ENCODE measurements around the gene XPOT. TPM values are rescaled to one million over a fixed set of nuclear protein-coding genes. Genes with fewer than 3 reads are reported as not detected.
A peak's percentile ranks its signal among the peaks of the same experiment; 100 is the strongest.

XPOT gene
- total RNA-seq, 1 donor from 2014 or later = 25.4 TPM

DNA sequence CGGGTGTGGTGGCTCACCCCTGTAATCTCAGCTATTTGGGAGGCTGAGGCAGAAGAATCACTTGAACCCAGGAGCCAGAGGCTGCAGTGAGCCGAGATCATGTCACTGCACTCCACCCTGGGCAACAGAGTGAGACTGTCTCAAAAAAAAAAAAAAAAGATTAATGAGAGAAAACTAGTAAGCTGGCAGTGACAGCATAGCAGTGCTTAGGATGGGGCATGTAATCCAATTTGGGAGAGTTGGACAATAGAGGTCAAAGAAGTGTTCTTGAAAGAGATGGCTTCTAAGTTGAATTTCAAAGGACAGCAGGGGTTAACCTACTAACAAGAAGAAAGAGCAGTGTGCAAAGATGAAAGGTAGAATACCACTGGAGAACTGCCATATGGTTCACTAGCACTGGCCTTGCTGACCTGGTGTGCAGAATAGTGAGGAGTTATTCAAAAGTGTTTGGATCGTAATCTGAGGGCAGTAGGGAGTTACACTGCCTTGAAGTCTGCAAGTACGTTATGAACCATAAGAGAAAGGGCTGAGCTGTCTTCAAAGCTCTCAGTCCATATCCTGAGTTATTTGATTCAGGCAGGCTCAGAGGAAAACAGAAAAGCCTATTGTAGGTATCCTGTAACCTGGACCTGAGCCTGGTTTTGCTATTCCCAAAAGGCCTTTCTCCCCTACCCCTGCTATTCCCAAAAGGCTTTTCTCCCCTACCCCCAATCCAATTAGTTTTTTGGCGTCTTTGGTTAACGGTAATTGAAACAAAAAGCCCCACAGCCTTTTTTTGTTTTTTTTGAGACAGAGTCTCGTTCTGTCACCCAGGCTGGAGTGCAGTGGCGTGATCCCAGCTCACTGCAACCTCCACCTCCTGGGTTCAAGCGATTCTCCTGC is 3.4 kb downstream of the XPOT start:
- DNase-seq (ENCODE audit: missing footprints) (no peak), ATAC-seq (no peak)
- intact Hi-C loops (cut with DNase I) = loop anchor here (5.0 kb wide), 1 partner anchor 45 kb away; the partner anchor contains the start of gene TBK1

DNA sequence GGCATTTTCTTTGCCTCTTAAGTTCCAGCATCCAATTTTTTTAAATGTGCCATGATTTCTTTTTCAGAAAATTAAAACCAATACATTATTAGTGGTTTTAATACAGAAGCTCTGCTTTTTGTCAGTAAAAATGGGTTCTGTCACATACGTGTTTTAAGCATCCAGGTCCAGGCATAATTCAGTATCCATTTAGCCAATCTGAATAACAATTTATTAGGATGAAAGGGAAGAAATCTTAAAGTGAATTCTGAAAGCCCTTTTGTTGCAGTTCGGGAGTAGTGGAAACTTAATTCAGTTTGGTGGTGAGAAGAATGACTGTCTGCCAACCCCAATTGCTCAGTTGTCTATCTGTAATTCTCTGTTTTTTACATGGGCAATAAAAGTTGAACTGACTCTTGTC is 7.2 kb downstream of the XPOT start:
- intact Hi-C loops (cut with DNase I) = no loop called here
- no peak for DNase-seq (ENCODE audit: missing footprints)
- ATAC-seq = no peak

DNA sequence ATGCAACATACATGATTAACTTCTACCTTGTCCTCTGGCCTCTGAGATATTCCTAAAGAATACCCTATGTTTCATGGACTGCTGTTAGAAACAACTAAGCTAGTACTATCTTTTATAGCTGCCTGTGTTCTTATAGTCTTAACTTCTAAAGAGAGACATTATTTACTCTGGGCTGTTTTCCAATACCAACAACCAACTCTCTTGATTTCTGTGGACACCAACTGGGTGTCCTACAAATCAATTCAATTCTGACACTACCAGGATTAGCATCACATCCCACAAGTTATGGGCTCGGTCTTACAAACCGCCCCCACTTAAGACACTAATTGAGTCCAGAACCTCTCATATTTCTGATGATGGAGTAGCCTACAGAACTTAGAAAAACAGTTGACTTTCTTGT is 8.3 kb downstream of the XPOT start:
- ATAC-seq (no peak), DNase-seq (ENCODE audit: missing footprints) (no peak)
- intact Hi-C loops (cut with DNase I) = no loop called here

DNA sequence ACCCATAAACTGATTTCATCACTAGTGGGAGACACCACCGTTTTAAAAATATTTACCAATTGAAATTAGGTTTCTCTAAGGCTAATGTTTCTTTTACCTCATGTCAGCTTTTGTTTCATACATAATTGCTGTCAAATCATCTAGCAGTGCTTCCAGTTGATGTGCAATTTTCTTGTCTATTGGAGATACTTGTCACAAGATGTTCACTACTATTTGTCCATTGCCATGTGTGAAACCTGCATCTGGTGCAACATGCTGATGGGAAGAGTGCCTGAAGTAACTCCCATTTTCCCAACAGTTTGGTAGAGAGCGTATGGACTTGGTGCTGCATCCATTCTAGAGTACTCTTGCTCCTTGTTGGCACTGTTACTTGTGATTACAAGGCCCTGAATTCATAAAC is 9.7 kb downstream of the XPOT start:
- intact Hi-C loops (cut with DNase I) = no loop called here
- ATAC-seq (no peak), DNase-seq (ENCODE audit: missing footprints) (no peak)

DNA sequence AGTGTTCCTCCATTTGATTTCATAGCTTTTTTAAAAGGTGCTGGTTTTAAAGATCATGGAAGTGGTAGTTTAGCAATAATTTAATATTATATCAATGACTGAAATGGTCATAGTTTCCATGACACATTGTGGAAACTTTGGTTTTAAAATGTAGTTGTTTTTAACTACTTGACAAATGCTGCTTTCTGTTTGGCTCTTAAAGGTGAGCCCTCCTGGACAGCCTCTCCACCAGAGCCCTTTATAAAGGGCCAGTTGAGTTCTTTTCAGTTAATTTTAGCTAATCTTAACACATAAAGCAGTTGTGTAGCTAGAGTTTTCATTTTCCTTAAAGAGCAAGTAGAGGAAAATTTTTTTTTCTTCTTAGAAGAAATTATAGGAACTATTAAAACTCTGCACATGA is 14.0 kb downstream of the XPOT start:
- no peak for ATAC-seq
- DNase-seq (ENCODE audit: missing footprints) = no peak
- intact Hi-C loops (cut with DNase I) = no loop called here

DNA sequence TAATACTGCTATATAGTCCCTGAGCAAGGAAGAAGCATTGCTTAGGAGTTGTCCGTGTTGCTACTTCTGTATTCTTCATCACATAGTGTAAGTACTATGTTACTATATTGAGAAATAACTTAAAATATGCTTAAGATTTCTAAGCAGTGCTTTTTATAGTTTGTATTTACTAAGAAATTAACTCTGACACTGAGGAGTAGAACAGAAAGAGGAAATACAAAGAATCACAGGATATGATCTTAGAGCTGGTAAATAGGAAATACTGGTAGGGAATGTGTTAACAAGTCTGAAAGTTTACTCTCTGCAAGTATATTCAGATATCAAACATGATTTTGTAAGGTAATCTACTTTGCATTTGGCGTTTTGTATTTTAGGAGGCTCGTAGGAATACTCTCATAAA is 15.5 kb downstream of the XPOT start:
- no peak for DNase-seq (ENCODE audit: missing footprints)
- intact Hi-C loops (cut with DNase I) = loop anchor here (5.0 kb wide), 1 partner anchor 68 kb away; no protein-coding TSS in a partner anchor
- ATAC-seq = no peak

DNA sequence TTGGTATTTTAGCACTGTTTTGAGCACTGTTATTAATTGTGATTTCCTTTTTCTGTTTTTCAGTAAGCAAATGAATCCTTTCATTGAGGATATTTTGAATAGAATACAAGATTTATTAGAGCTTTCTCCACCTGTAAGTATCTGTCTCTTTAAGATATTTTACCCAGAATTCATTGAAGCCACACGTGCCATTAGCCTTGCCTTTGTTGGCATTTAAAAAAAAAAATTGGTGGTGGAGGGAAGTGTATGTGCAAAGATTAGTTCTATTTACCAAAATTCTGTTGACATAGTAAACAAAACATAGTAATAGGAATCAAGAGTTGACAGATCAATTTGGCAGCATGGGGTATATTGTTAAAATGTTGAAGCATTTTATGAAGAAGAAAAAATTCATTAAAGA is 23.8 kb downstream of the XPOT start:
- no peak for DNase-seq (ENCODE audit: missing footprints)
- ATAC-seq = no peak
- intact Hi-C loops (cut with DNase I) = no loop called here

DNA sequence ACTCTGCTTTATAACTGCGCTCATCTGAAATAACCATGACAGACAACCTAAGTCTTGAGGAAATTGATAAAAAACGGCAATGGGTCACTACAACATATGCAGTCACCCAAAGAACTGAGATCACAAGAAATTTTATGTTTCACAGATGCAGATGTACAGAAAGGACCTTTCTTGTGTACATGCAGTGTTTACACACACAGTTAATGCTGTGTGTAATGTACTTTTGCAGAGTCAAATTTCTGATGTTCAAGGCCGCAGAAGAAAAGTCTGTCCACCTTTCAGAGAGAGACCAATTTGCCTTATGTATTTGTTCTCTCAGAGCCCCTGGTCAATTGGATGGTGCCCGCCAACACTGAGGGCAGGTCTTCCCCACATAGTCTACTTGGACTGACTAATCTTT is 24.8 kb downstream of the XPOT start:
- no peak for DNase-seq (ENCODE audit: missing footprints)
- intact Hi-C loops (cut with DNase I) = no loop called here
- ATAC-seq = no peak

DNA sequence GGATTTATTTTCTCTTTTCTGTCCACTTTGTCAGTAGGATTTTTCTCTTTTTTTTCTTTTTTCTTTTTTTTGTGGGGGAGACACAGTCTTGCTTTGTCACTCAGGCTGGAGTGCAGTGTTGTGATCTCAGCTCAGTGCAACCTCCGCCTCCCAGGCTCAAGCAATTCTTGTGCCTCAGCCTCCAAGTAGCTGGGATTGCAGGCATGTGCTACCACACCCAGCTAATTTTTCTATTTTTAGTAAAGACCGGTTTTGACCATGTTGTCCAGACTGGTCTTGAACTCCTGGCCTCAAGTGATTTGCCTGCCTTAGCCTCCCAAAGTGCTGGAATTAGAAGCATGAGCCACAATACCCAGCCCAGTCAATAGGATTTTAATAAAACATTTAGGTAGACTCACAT is 26.7 kb downstream of the XPOT start:
- ATAC-seq (no peak), DNase-seq (ENCODE audit: missing footprints) (no peak)
- intact Hi-C loops (cut with DNase I) = no loop called here

DNA sequence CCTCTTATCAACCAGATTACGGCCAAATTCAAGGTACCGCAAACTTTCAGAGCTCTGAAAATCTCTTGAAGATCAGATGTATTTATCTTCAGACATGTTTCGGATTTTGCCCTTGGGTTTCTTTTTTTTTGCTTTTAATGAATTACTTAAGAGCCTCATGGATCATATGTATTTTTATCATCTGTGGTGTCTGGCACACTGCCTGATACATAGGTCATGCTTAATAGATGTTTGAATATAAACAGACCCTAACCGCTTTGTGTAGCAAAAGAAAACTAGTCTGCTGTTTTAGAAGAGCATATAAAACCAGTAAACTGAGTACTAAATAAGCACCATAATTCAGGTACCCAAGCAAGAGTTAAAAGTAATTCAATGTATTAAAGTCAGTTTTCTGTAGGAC is 27.6 kb downstream of the XPOT start:
- DNase-seq (ENCODE audit: missing footprints) (no peak), ATAC-seq (no peak)
- intact Hi-C loops (cut with DNase I) = no loop called here

DNA sequence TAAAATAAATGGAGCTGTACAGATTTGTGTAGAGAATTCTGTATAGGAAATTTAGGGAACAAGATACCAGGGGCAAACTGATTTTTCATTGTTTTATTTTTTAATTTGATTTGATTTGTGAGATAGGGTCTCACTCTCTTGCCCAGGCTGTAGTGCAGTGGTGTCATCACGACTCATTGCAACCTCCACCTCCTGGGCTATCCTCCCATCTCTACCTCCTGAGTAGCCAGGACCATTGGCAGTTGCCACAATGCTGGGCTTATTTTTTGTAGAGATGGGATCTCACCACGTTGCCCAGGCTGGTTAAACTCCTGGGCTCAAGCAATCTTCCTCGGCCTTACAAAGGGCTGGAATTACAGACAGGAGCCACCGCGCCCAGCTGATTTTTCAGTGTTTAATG is 29.7 kb downstream of the XPOT start:
- intact Hi-C loops (cut with DNase I) = no loop called here
- no peak for DNase-seq (ENCODE audit: missing footprints)
- ATAC-seq = no peak

DNA sequence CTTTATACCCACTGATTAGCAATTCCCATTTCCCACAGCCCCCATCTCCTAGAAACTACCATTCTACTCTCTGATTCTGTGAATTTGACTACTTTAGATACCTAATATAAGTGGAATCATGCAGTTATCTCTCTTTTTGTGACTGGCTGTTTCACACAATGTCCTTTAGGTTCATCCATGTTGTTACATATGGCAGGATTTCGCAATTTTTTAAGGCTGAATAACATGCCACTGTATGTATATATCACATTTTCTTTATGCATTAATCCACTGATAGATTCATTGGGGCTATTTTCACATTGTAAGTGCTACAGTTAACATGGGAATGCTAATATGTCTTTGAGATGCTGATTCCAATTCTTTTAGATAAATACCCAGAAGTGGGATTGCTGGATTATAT is 35.9 kb downstream of the XPOT start:
- no peak for DNase-seq (ENCODE audit: missing footprints)

DNA sequence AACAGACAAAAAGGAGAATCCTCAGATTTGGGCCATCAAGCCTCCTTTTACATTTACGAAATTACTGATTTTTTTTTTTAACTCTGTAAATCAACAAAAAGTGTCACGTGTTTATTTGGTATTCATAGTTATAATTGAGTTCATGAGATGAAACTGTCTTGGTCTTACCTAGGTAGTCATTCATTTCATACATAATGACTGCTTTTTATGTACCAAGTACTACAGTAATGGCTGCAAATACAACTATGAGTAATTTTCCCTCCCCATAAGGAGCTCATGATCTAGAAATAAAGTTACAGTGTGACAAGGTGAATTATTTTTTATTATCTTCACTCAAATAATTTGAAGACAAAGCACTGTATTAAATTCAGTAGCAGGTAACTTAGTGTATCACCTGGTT is 41.3 kb downstream of the XPOT start:
- no peak for ATAC-seq
- DNase-seq (ENCODE audit: missing footprints) = no peak
- intact Hi-C loops (cut with DNase I) = no loop called here

More for the DNA sequence above, 35.9 kb downstream of the XPOT start:
- intact Hi-C loops (cut with DNase I) = no loop called here
- ATAC-seq = no peak

DNA sequence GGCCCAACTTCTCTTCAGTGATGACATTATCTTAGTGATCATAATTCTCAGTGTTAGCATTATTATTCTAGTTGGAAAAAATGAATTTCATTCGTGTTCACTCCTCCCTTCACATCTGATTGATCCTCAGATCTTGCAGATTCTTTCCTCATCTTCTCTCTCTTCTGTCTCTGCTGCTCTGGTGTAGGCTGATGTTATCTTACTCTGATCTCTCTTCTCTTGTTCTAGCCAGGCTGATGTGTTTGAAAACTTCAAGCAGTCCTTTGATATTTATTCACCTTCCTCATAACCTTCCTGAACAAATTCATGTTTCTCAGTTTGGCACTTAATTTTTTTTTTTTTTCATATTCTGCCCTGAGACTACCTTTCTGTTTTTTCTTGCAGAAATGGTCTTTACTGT is 42.1 kb downstream of the XPOT start:
- DNase-seq (ENCODE audit: missing footprints) (no peak), ATAC-seq (no peak)
- intact Hi-C loops (cut with DNase I) = no loop called here

DNA sequence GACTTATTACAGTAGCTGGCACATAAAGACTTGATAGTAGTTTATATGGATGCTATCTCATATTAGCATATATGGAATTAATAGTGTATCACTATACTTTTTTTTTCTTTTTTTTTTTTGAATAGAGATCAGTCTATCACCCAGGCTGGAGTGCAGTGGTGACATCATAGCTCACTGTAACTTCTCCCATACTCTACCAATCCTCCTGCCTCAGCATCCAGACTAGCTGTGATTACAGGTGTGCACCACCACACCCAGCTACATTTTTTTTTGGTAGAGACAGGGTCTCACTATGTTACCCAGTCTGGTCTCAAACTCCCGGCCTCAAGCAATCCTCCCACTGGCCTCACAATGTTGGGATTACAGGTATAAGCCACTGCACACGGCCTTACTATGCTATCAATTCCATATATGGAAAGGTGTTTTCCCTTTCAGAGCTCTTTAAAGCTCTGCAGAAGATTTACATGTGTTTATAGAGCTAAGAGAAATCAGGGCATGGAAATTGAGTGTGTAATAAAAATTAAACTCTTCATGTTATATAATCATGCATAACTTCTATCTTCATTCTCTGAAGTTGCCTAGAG is 46.0 kb downstream of the XPOT start:
- DNase-seq (ENCODE audit: missing footprints) (no peak), ATAC-seq (no peak)
- intact Hi-C loops (cut with DNase I) = loop anchor here (5.0 kb wide), 1 partner anchor 43 kb away; no protein-coding TSS in a partner anchor

DNA sequence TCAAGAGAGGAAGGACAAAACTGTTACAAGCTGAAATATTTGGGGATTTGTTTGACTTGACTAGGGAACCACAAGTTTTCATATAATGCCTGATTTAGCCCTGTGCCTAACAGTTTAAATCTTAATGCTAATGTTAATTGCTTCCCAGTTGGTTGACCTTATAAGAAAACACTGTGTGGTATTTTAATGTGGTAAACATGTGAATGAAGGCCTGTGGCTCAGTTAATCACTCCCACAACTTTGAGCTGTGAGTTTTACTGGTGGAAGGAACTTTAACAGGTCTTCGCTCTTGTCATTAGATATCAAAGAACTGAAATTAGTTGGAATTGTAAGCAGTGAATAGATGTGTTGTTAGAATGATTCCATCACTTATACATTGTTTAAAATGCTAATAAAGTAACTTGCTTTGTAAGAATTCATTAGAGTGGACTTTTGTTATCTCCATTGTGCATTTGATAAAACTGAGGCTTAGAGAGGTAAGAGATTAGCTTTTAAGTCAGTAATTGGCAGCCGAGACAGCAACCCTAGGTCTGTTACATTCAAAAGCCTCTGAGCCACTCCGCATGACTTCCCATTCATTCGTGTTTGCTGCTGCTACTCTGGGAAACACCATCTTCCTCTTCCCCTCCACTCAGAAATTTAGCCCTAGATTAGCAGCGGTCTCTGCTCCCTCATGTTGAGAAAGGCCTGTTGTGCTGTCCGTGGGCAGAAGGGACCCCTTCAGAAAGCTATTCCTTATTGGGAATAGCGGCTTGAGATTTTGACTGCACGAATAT is 46.7 kb downstream of the XPOT start:
- DNase-seq (ENCODE audit: missing footprints) (no peak), ATAC-seq (no peak)
- intact Hi-C loops (cut with DNase I) = loop anchor here (5.0 kb wide), 1 partner anchor 44 kb away; no protein-coding TSS in a partner anchor

DNA sequence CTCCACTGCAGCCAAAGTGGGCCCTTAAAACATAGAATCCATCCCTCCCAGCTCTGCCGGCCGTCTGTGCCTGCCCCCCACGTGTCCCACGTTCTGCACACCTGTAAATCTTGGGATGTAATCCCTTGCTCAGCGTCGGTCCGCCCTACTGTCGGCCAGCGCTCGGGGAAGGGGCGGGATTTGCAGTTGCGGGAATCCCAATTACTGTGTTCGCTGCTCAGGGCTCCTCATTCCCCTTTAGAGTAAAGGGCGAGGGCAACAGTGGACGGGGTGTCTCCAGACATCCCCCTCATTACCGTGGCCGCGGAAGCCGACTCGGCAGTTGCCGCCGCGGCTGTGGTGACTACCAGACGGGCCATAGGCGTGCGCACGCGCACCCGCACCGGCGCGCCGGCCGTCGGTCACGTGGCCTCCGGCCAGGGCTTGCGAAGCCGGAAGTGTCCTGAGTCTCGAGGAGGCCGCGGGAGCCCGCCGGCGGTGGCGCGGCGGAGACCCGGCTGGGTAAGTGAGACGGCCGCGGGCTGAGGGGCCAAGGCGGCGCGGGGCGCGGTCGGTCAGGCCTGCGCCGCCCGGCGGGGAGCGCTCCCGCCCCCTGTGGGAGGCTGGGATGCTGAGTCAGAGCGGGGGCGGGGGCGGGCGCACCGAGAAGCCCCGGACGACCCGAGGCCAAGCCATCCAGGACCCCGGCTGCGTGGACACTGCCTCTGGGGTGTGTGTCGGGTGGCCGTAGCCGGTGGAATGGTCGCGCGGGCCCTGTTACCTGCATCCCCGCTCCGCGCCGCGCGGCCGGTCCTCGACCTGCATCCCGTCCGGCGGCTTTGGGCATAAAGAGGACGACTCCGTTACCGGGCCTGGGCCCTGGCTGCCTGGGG is 47.7 kb downstream of the XPOT start, which contains the start of gene TBK1:
TBK1 (plus strand) TSS at position 434 of the 872 bp plus-strand sequence. CDS start 3,751 bp downstream, outside the sequence.
- intact Hi-C loops (cut with DNase I) = loop anchor here (5.0 kb wide), 1 partner anchor 45 kb away; no protein-coding TSS in a partner anchor
- ATAC-seq (peak; percentile 99), DNase-seq (ENCODE audit: missing footprints) (peak; percentile 96)

DNA sequence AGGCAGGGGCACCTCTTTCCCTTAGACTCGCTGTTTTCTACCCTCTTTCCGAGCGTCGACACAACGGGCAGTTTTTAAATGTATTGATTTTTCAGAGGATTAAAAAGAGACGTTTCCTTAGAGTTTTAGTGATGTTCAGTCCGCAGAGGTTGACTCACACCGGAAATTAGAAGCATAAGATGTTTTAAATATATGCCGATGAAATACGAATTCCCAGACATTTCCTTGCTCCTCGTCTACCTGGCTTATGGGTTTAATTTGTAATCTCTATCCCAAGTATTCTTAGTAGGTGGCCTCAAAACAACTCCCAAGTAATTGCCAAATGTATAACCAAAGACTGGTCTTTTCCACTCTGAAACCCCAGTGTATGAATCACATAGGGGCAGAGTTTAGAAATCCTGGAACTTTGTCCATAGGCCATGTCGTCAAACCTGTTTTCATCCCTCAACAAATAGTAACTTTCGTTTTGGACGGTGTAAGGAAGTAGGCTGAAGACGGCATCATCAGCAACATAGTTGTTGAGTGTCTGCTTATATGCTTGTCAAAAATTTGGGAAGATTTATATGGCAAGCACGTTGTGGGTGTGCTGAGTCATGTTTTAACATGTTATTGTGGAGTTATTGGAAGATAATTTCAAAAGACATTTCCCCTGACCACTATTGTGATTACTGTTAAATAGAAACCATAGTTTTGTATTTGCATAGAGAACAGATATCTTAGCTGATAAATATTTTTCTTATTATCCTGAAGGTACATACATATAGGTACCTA is 48.6 kb downstream of the XPOT start:
- intact Hi-C loops (cut with DNase I) = loop anchor here (5.0 kb wide), 1 partner anchor 45 kb away; no protein-coding TSS in a partner anchor
- peak; percentile 27 for ATAC-seq
- DNase-seq (ENCODE audit: missing footprints) = no peak

All from Right ventricle myocardium inferior (tissue), 1 donor.